ENCODE data around the gene SYT1. TPM values are rescaled to one million over a fixed set of nuclear protein-coding genes. Genes with fewer than 3 reads are reported as not detected.

SYT1 gene
- total and polyA plus RNA-seq, 2 donors (not counting 3 experiments of a cell fraction or from before 2014, with no cell fraction given): 3.2 to 15.3 TPM

DNA sequence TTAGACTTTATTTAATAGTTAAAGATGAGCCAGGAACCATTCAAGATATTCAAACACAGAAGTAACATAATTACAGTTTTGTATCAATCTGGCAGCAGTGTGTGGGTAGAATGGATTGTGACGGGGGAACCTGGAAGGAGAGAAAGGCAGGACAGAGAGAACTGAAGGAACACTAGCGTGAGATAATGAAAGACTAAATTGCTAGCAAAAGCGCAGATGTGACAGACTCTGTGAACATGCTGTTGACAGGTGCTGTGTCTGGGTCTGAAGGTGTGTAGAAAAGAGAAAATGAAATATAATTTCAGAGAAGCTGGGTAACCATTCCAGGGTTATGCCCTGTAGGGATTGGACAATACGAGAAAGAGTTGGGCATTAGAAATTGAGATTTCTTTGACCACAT is 372.3 kb downstream of the SYT1 start:
- Histone ChIP-seq H3K27ac (ENCODE audit: insufficient read depth, low read depth, low read length) (no peak overlapping the region), H3K79me2 (ENCODE audit: control insufficient read depth, insufficient read depth, low read length) (no peaks in the 10 kb centered on the region), H4K20me1 (replicated peaks; ENCODE audit: control insufficient read depth, extremely low read depth, insufficient read depth, low read length) (no peaks in the 10 kb centered on the region), H3K4me3 (replicated peaks in 1 of 3; ENCODE audit: insufficient read depth in 1 of 3, low read depth in 1 of 3, low read length in 3 of 3) (no peak overlapping the region), H2AFZ (ENCODE audit: low read depth, low read length) (no peak overlapping the region), H3K9ac (replicated peaks; ENCODE audit: extremely low read depth, insufficient read depth, low read length) (no peak overlapping the region), H3K4me2 (ENCODE audit: insufficient read depth, low read length) (no peak overlapping the region), H3K36me3 (ENCODE audit: control insufficient read depth in 2 of 2, extremely low read depth in 1 of 2, insufficient read depth in 2 of 2, low read length in 2 of 2) (no peaks in the 10 kb centered on the region), H3K9me3 (replicated peaks; ENCODE audit: control insufficient read depth, insufficient read depth, low read length) (no peaks in the 10 kb centered on the region), H3K4me1 (ENCODE audit: control insufficient read depth, extremely low read depth, insufficient read depth, low read length) (no peaks in the 10 kb centered on the region), H3K27me3 (ENCODE audit: control insufficient read depth in 2 of 2, insufficient read depth in 2 of 2, low read length in 2 of 2) (no peaks in the 10 kb centered on the region), H3K9me1 (replicated peaks; ENCODE audit: control insufficient read depth, extremely low read depth, insufficient read depth, low read length) (no peaks in the 10 kb centered on the region)
- ChIA-PET CTCF (no interaction called here), POLR2A (no interaction called here)
- TF ChIP-seq MYC (IDR thresholded peaks at IDR 0.05; ENCODE audit: low read depth, low read length) (no peak), JUN (IDR thresholded peaks at IDR 0.05; ENCODE audit: borderline replicate concordance, insufficient read depth, insufficient read length, low read depth) (no peak), GATA2 (IDR thresholded peaks at IDR 0.05; ENCODE audit: insufficient read depth, insufficient read length, low read depth, low read length) (no peak), FOS (IDR thresholded peaks at IDR 0.05; ENCODE audit: borderline replicate concordance, insufficient read depth, low read length) (no peak), POLR2A (IDR thresholded peaks at IDR 0.05; ENCODE audit: low read depth, low read length) (no peak), POLR2AphosphoS5 (IDR thresholded peaks at IDR 0.05; ENCODE audit: insufficient read depth, low read depth, low read length) (no peak), EZH2 (IDR thresholded peaks at IDR 0.05; ENCODE audit: borderline replicate concordance, low read depth, low read length, severe bottlenecking) (no peak)
- TF ChIP-seq, protein P1, sequence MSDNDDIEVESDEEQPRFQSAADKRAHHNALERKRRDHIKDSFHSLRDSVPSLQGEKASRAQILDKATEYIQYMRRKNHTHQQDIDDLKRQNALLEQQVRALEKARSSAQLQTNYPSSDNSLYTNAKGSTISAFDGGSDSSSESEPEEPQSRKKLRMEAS (IDR thresholded peaks at IDR 0.05; ENCODE audit: insufficient read depth, insufficient read length): no peak
- TF ChIP-seq, protein P2, sequence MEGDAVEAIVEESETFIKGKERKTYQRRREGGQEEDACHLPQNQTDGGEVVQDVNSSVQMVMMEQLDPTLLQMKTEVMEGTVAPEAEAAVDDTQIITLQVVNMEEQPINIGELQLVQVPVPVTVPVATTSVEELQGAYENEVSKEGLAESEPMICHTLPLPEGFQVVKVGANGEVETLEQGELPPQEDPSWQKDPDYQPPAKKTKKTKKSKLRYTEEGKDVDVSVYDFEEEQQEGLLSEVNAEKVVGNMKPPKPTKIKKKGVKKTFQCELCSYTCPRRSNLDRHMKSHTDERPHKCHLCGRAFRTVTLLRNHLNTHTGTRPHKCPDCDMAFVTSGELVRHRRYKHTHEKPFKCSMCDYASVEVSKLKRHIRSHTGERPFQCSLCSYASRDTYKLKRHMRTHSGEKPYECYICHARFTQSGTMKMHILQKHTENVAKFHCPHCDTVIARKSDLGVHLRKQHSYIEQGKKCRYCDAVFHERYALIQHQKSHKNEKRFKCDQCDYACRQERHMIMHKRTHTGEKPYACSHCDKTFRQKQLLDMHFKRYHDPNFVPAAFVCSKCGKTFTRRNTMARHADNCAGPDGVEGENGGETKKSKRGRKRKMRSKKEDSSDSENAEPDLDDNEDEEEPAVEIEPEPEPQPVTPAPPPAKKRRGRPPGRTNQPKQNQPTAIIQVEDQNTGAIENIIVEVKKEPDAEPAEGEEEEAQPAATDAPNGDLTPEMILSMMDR (IDR thresholded peaks at IDR 0.05; ENCODE audit: extremely low read depth in 1 of 2, insufficient read depth in 1 of 2, low read depth in 1 of 2, low read length in 2 of 2): no peak
- DNase-seq (ENCODE audit: low read depth, low spot score): no peak
- dilution Hi-C loops (cut with MboI; ENCODE audit: extremely low pct_ligation_motif_present, low sequenced_read_pairs): no loop called here
- BruUV-seq (replicated peaks): no TSS peak
- FAIRE-seq: no peak
- intact Hi-C loops (cut with micrococcal nuclease): no loop called here

Measured in endothelial cell of umbilical vein (primary cell).